Fibroblast of peridontal ligament (primary cell): ENCODE measurements around the gene MDH2.
"Not testable (repeated sequence)": the region's sequence is repeated elsewhere in the genome, so short reads cannot be mapped to it uniquely, and the experiment has no call there.

ENCODE experiments used
- DNase-seq: peaks from one replicate; pipeline ENCODE4 v3.0.0-alpha.2; 2010; ENCODE audit errors: extremely low read depth

Gene MDH2

DNA sequence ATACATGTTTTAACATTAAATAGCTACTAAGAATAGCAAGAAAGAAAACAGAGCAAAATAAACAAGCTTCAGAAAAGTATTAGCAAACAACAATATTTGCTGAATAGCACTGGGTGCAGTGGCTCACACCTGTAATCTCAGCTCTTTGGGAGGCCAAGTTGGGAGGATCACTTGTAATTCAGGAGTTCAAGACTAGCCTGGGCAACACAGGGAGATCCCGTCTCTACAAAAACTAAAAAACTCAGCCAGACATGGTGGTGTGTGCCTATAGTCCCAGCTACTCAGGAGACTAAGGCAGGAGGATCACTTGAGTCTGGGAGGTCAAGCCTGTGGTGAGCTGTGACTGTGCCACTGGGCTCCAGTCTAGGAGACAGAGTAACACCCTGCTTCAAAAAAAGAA lies 66.8 kb downstream of the MDH2 start:
- not testable (repeated sequence) for DNase-seq
